Body of pancreas (tissue), 4 donors: ENCODE results near the gene DYNLL2. TPM values are rescaled to one million over a fixed set of nuclear protein-coding genes. Genes with fewer than 3 reads are reported as not detected.

ENCODE experiments used
- ATAC-seq: fragments of 150-250 bp; one replicate; pipeline ENCODE4 v1.9.1; 2016
- DNase-seq, 4 donors: peaks; one replicate each; pipeline ENCODE4 v3.0.0-alpha.2; 2019
- H3K27ac ChIP-seq, 4 donors: fragments of 200-600 bp; sonication (generic); 1 replicate in 3 of 4; 2 replicates in 1 of 4; pipeline versions ENCODE4 v1.5.1 to v1.6.1; 2016 to 2019; ENCODE audit warnings: mild to moderate bottlenecking in 1 of 4, mixed read lengths in 1 of 4, moderate library complexity in 1 of 4
- H3K27me3 ChIP-seq, 2 donors: fragments of 200-600 bp; sonication (generic); one replicate each; pipeline ENCODE4 v1.6.0; 2016; ENCODE audit warnings: mild to moderate bottlenecking in 1 of 2
- H3K36me3 ChIP-seq, 2 donors: fragments of 200-600 bp; sonication (generic); replicated peaks in 1 of 2; 2 replicates each; pipeline ENCODE4 v1.5.1; 2016; ENCODE audit warnings: low read depth in 2 of 2; ENCODE audit not compliant: insufficient read depth in 1 of 2
- H3K4me1 ChIP-seq: fragments of 200-600 bp; sonication (generic); one replicate; pipeline ENCODE4 v1.6.0; 2016
- H3K4me3 ChIP-seq, 2 donors: fragments of 200-600 bp; sonication (generic); 1 replicate in 1 of 2; 2 replicates in 1 of 2; pipeline ENCODE4 v1.5.1; 2016 to 2019
- H3K9me3 ChIP-seq, 3 donors: fragments of 200-600 bp; sonication (generic); 1 replicate in 2 of 3; 2 replicates in 1 of 3; pipeline ENCODE4 v1.5.1; 2016
- CTCF ChIP-seq, 7 experiments: fragments of 450-650 bp in 4 of 7; fragments of 200-600 bp in 3 of 7; sonication (generic) in 3 of 7; IDR thresholded peaks; one replicate each; pipeline ENCODE4 v1.5.1; 2016 to 2019; ENCODE audit warnings: antibody characterized with exemption in 7 of 7
- POLR2A ChIP-seq, 3 donors: fragments of 450-650 bp; IDR thresholded peaks; one replicate each; pipeline ENCODE4 v1.6.1; 2016; ENCODE audit warnings: antibody characterized with exemption in 3 of 3, mild to moderate bottlenecking in 2 of 3
- WGBS, 2 donors: methylation state at CpG; one replicate each; pipeline ENCODE4 v1.1.5; 2017; 5-methylcytosine and 5-hydroxymethylcytosine counted together
- intact Hi-C: fragments of 100-400 bp; cut with DNase I; formaldehyde crosslinking; loops from one replicate; pipeline ENCODE4 v1.15.1; 2023
- total RNA-seq, 2 donors: library from RNA; depleted of rRNA; stranded (reverse); fragments of >200 nt; gene quantifications; one replicate each; pipeline ENCODE4 v1.1.0, GENCODE V29; 2016

Gene DYNLL2
- total RNA-seq, 2 donors from 2014 or later = 10.6 to 14.5 TPM

- intact Hi-C loops = loop anchor here (10.0 kb wide), 2 partner anchors 99 to 989 kb away; no protein-coding TSS in a partner anchor
- WGBS, 2 donors = 52 to 58% methylated on average over 4 of the region's 4 CpGs
- H3K9me3 ChIP-seq = no peaks in the 10 kb centered on the region
- no peaks in the 10 kb centered on the region for H3K36me3 ChIP-seq
- H3K27me3 ChIP-seq = no peaks in the 10 kb centered on the region
- no peaks in the 10 kb centered on the region for H3K4me1 ChIP-seq
- DNase-seq (no peak), ATAC-seq (no peak)
- H3K27ac ChIP-seq = no peak overlapping the region
- TF ChIP-seq CTCF (IDR thresholded peaks at IDR 0.05) = no peak
- H3K4me3 ChIP-seq = no peak overlapping the region
These were observed 30.7 kb downstream of the DYNLL2 start for GRCh38 chr17:58113947-58114346.

GRCh38 chr17:58117382-58117781 is 34.2 kb downstream of the DYNLL2 start:
- Histone ChIP-seq H3K9me3 (no peaks in the 10 kb centered on the region), H3K27ac (no peak overlapping the region), H3K4me3 (no peak overlapping the region), H3K36me3 (no peaks in the 10 kb centered on the region), H3K27me3 (no peaks in the 10 kb centered on the region), H3K4me1 (no peaks in the 10 kb centered on the region)
- 78 to 85% methylated on average over 5 of the region's 5 CpGs for WGBS, 2 donors
- DNase-seq = no peak
- ATAC-seq = no peak
- TF ChIP-seq CTCF (IDR thresholded peaks at IDR 0.05) = no peak
- no peak for TF ChIP-seq POLR2A (IDR thresholded peaks at IDR 0.05)
- intact Hi-C loops = loop anchor here (10.0 kb wide), 2 partner anchors 103 to 993 kb away; no protein-coding TSS in a partner anchor

GRCh38 chr17:58119491-58119890 is 36.3 kb downstream of the DYNLL2 start:
- Histone ChIP-seq H3K27me3 (no peaks in the 10 kb centered on the region), H3K4me1 (no peaks in the 10 kb centered on the region), H3K9me3 (no peaks in the 10 kb centered on the region), H3K4me3 (no peak overlapping the region), H3K27ac (no peak overlapping the region), H3K36me3 (no peaks in the 10 kb centered on the region)
- ATAC-seq = no peak
- no peak for TF ChIP-seq CTCF (IDR thresholded peaks at IDR 0.05)
- no peak for TF ChIP-seq POLR2A (IDR thresholded peaks at IDR 0.05)
- intact Hi-C loops = loop anchor here (10.0 kb wide), 2 partner anchors 105 to 995 kb away; no protein-coding TSS in a partner anchor
- 51 to 55% methylated on average over 3 of the region's 3 CpGs for WGBS, 2 donors
- DNase-seq = no peak

GRCh38 chr17:58120195-58120822 is 37.1 kb downstream of the DYNLL2 start:
- ATAC-seq (no peak), DNase-seq (peak; percentile 50 to 64 (median 57))
- 18 to 21% methylated on average over 7 of the region's 7 CpGs for WGBS, 2 donors
- no peaks in the 10 kb centered on the region for H3K9me3 ChIP-seq
- H3K4me3 ChIP-seq = no peak overlapping the region
- H3K27ac ChIP-seq = no peak overlapping the region
- no peaks in the 10 kb centered on the region for H3K4me1 ChIP-seq
- no peak for TF ChIP-seq POLR2A (IDR thresholded peaks at IDR 0.05)
- TF ChIP-seq CTCF (IDR thresholded peaks at IDR 0.05) = no peak
- no peaks in the 10 kb centered on the region for H3K36me3 ChIP-seq
- no peaks in the 10 kb centered on the region for H3K27me3 ChIP-seq
- intact Hi-C loops = no loop called here

- TF ChIP-seq POLR2A (IDR thresholded peaks at IDR 0.05) (no peak), CTCF (IDR thresholded peaks at IDR 0.05) (no peak)
- DNase-seq (no peak), ATAC-seq (no peak)
- no peaks in the 10 kb centered on the region for H3K36me3 ChIP-seq
- intact Hi-C loops = no loop called here
- H3K27me3 ChIP-seq = no peaks in the 10 kb centered on the region
- no peaks in the 10 kb centered on the region for H3K9me3 ChIP-seq
- H3K4me3 ChIP-seq = no peak overlapping the region
- 45 to 52% methylated on average over 5 of the region's 5 CpGs for WGBS, 2 donors
- no peak overlapping the region for H3K27ac ChIP-seq
- no peaks in the 10 kb centered on the region for H3K4me1 ChIP-seq
These were observed 38.7 kb downstream of the DYNLL2 start for GRCh38 chr17:58121925-58122324.
